Epithelial cell of esophagus (primary cell): Measurements from ENCODE around the gene FAT2.

ENCODE experiments used
- DNase-seq: peaks from one replicate; pipeline ENCODE4 v3.0.0; 2010; ENCODE audit warnings: low read depth
- H3K4me3 ChIP-seq: 2 replicates; pipeline ENCODE4 v1.5.1; 2011; ENCODE audit warnings: mild to moderate bottlenecking, low read length, control low read depth
- CTCF ChIP-seq: IDR thresholded peaks from 2 replicates; pipeline ENCODE4 v1.5.1; 2011; ENCODE audit warnings: low read depth, mild to moderate bottlenecking, low read length, control low read depth, inconsistent platforms; ENCODE audit not compliant: insufficient read depth; ENCODE audit errors: missing control alignments

FAT2 gene

GRCh38 chr5:151605559-151605958 lies 14.4 kb upstream of the FAT2 start:
- TF ChIP-seq CTCF = no peak
- H3K4me3 ChIP-seq = no peak overlapping the region
- DNase-seq = no peak

GRCh38 chr5:151602806-151603205 lies 11.7 kb upstream of the FAT2 start:
- TF ChIP-seq CTCF = no peak
- no peak for DNase-seq
- no peak overlapping the region for H3K4me3 ChIP-seq

GRCh38 chr5:151601391-151601790 lies 10.3 kb upstream of the FAT2 start:
- H3K4me3 ChIP-seq = no peak overlapping the region
- TF ChIP-seq CTCF = no peak
- DNase-seq = no peak

- no peak for DNase-seq
- no peak for TF ChIP-seq CTCF
- H3K4me3 ChIP-seq = no peak overlapping the region
These were observed 9.0 kb upstream of the FAT2 start for GRCh38 chr5:151600069-151600665.

GRCh38 chr5:151598984-151599383 lies 7.9 kb upstream of the FAT2 start:
- TF ChIP-seq CTCF = no peak
- peak; percentile 97 for DNase-seq
- H3K4me3 ChIP-seq = no peak overlapping the region

GRCh38 chr5:151598549-151598948 lies 7.4 kb upstream of the FAT2 start:
- no peak for DNase-seq
- no peak for TF ChIP-seq CTCF
- H3K4me3 ChIP-seq = no peak overlapping the region

- DNase-seq = no peak
- TF ChIP-seq CTCF = no peak
- H3K4me3 ChIP-seq = no peak overlapping the region
These were observed 6.6 kb upstream of the FAT2 start for GRCh38 chr5:151597749-151598148.
